HCT116 (cell line): Measurements from ENCODE around the gene FAM204A. TPM values are rescaled to one million over a fixed set of nuclear protein-coding genes. Genes with fewer than 3 reads are reported as not detected.
A peak's percentile ranks its signal among the peaks of the same experiment; 100 is the strongest.

Experiments used
- ATAC-seq: fragments of 200-7000 bp; cut with Tn5 transposase; 2 replicates; pipeline ENCODE4 v1.9.1; 2020; ENCODE audit warnings: mild to moderate bottlenecking, moderate library complexity
- BruUV-seq: library from RNA; stranded (reverse); fragments of 400-500 nt; replicated peaks from 2 replicates; lab custom pipeline; 2021; lab: Mats Ljungman, UMichigan
- CTCF ChIA-PET: fragments of 300-600 bp; sonication (Branson Sonifier 250); formaldehyde crosslinking; loops from one replicate; lab custom pipeline; 2021; ENCODE audit warnings: antibody characterized with exemption; lab: Charles Lee
- POLR2A ChIA-PET: fragments of 300-600, 350-600 bp; sonication (Branson Sonifier 250); formaldehyde crosslinking; loops from one replicate; lab custom pipeline; 2021; ENCODE audit warnings: antibody characterized with exemption; lab: Charles Lee
- RAD21 ChIA-PET, 2 experiments: fragments of 300-600 bp; sonication (Branson Sonifier 250); formaldehyde crosslinking; loops; one replicate each; lab custom pipeline; 2023; ENCODE audit warnings: low total read pairs in 2 of 2; ENCODE audit not compliant: uncharacterized antibody in 2 of 2, unreplicated experiment in 2 of 2, low non-redundant PET in 1 of 2; lab: Charles Lee
- DNase-seq: peaks from one replicate; pipeline ENCODE4 v3.0.0-alpha.2; 2010; ENCODE audit warnings: low read depth, low spot score
- H2AFZ ChIP-seq: fragments of 200-600 bp; shearing (Covaris generic), sonication (generic); 2 replicates; pipeline ENCODE4 v1.6.1; 2017; ENCODE audit warnings: low read depth, mixed run types, mixed read lengths, antibody characterized with exemption, low read length; ENCODE audit not compliant: poor library complexity, severe bottlenecking
- H3K27ac ChIP-seq: 2 replicates; pipeline ENCODE4 v1.5.1; 2012; ENCODE audit warnings: low read depth, low read length
- H3K27me3 ChIP-seq: fragments of 200-600 bp; sonication (generic); 2 replicates; pipeline ENCODE4 v1.6.1; 2016; ENCODE audit warnings: mixed run types, low read length, mixed read lengths; ENCODE audit not compliant: insufficient read depth
- H3K36me3 ChIP-seq, 2 experiments: fragments of 200-500 bp in 1 of 2; fragments of 200-600 bp in 1 of 2; sonication (Bioruptor generic) in 1 of 2; sonication (generic) in 1 of 2; 2 replicates each; pipeline versions ENCODE4 v1.5.1 to v1.6.1; 2014 to 2016; ENCODE audit warnings: low read length in 2 of 2, inconsistent platforms in 1 of 2, mixed read lengths in 1 of 2, mixed run types in 1 of 2; ENCODE audit not compliant: insufficient read depth in 2 of 2, control insufficient read depth in 1 of 2
- H3K4me1 ChIP-seq, 2 experiments: fragments of 200-600 bp in 1 of 2; sonication (generic) in 1 of 2; 2 replicates each; pipeline versions ENCODE4 v1.5.1 to v1.6.1; 2012 to 2017; ENCODE audit warnings: low read length in 2 of 2, inconsistent platforms in 1 of 2, mild to moderate bottlenecking in 1 of 2, mixed read lengths in 1 of 2, mixed run types in 1 of 2, moderate library complexity in 1 of 2; ENCODE audit not compliant: insufficient read depth in 2 of 2, control insufficient read depth in 1 of 2
- H3K4me2 ChIP-seq: fragments of 200-600 bp; sonication (generic); 2 replicates; pipeline ENCODE4 v1.6.1; 2017; ENCODE audit warnings: mixed run types, low read length, mixed read lengths
- H3K4me3 ChIP-seq, 2 experiments: fragments of 200-600 bp in 1 of 2; sonication (generic) in 1 of 2; replicated peaks in 1 of 2; 2 replicates each; pipeline ENCODE4 v1.5.1; 2011 to 2016; ENCODE audit warnings: low read length in 2 of 2, control low read depth in 1 of 2, low read depth in 1 of 2, mild to moderate bottlenecking in 1 of 2, mixed read lengths in 1 of 2, mixed run types in 1 of 2
- H3K79me2 ChIP-seq: fragments of 200-600 bp; sonication (generic); 2 replicates; pipeline ENCODE4 v1.6.1; 2017; ENCODE audit warnings: mild to moderate bottlenecking, mixed run types, low read length, moderate library complexity, mixed read lengths; ENCODE audit not compliant: insufficient read depth
- H3K9ac ChIP-seq: fragments of 200-600 bp; sonication (generic); 2 replicates; pipeline ENCODE4 v1.6.1; 2016; ENCODE audit warnings: low read length, mixed read lengths
- H3K9me2 ChIP-seq: fragments of 200-600 bp; sonication (generic), shearing (Covaris generic); 2 replicates; pipeline ENCODE4 v1.6.1; 2017; ENCODE audit warnings: mixed run types, mild to moderate bottlenecking, moderate library complexity; ENCODE audit not compliant: insufficient read depth
- H3K9me3 ChIP-seq, 2 experiments: fragments of 200-500 bp in 1 of 2; fragments of 200-600 bp in 1 of 2; sonication (Bioruptor generic) in 1 of 2; sonication (generic) in 1 of 2; 2 replicates each; pipeline ENCODE4 v1.6.1; 2014 to 2017; ENCODE audit warnings: low read length in 2 of 2, mixed read lengths in 2 of 2, inconsistent platforms in 1 of 2, low read depth in 1 of 2, mild to moderate bottlenecking in 1 of 2, mixed run types in 1 of 2, moderate library complexity in 1 of 2; ENCODE audit not compliant: control insufficient read depth in 1 of 2, insufficient read depth in 1 of 2
- H4K20me1 ChIP-seq: fragments of 200-600 bp; sonication (generic), shearing (Covaris generic); 2 replicates; pipeline ENCODE4 v1.6.1; 2017; ENCODE audit warnings: mixed run types, mild to moderate bottlenecking, moderate library complexity; ENCODE audit not compliant: insufficient read depth
- ATF3 ChIP-seq: IDR thresholded peaks from 2 replicates; pipeline ENCODE4 v1.6.1; 2012
- CTCF ChIP-seq, 3 experiments: fragments of 200-600 bp in 1 of 3; sonication (generic) in 1 of 3; IDR thresholded peaks in 2 of 3; conservative IDR thresholded peaks in 1 of 3; 2 replicates each; pipeline ENCODE4 v1.5.1; 2012 to 2017; ENCODE audit warnings: low read depth in 2 of 3, low read length in 2 of 3, antibody characterized with exemption in 1 of 3, borderline replicate concordance in 1 of 3, control low read depth in 1 of 3, mild to moderate bottlenecking in 1 of 3, mixed read lengths in 1 of 3, mixed run types in 1 of 3, moderate library complexity in 1 of 3; ENCODE audit not compliant: insufficient read depth in 1 of 3
- ELF1 ChIP-seq: IDR thresholded peaks from 2 replicates; pipeline ENCODE4 v1.6.1; 2012; ENCODE audit warnings: low read depth, borderline replicate concordance
- EZH2phosphoT487 ChIP-seq: fragments of 200-600 bp; IDR thresholded peaks from 2 replicates; pipeline ENCODE4 v1.6.1; 2018; ENCODE audit warnings: antibody characterized with exemption, borderline replicate concordance
- FOSL1 ChIP-seq: IDR thresholded peaks from 2 replicates; pipeline ENCODE4 v1.6.1; 2012; ENCODE audit warnings: low read depth
- MAX ChIP-seq: IDR thresholded peaks from 2 replicates; pipeline ENCODE4 v1.6.1; 2012
- RAD21 ChIP-seq: IDR thresholded peaks from 2 replicates; pipeline ENCODE4 v1.6.1; 2012; ENCODE audit warnings: low read depth, mild to moderate bottlenecking
- SIN3A ChIP-seq: IDR thresholded peaks from 2 replicates; pipeline ENCODE4 v1.6.1; 2012; ENCODE audit warnings: low read depth
- YY1 ChIP-seq: IDR thresholded peaks from 2 replicates; pipeline ENCODE4 v1.6.1; 2011; ENCODE audit warnings: low read length, low read depth, moderate library complexity, mild to moderate bottlenecking; ENCODE audit not compliant: insufficient replicate concordance; ENCODE audit errors: extremely low read depth
- ZNF274 ChIP-seq: fragments of 200-500 bp; sonication (Bioruptor generic); IDR thresholded peaks from 2 replicates; pipeline ENCODE4 v1.6.1; 2014; ENCODE audit warnings: mild to moderate bottlenecking, low read depth, low read length, inconsistent platforms
- intact Hi-C: fragments of 100-400 bp; cut with micrococcal nuclease; formaldehyde crosslinking; loops from 2 replicates; pipeline ENCODE4 v1.10.0; 2022
- total RNA-seq: library from RNA; stranded (reverse); gene quantifications from one replicate; pipeline ENCODE4 v1.2.1, GENCODE V29; 2021; ENCODE audit not compliant: unreplicated experiment

FAM204A gene
- total RNA-seq, 1 experiment from 2014 or later: 79.5 TPM

- no peak overlapping the region for H3K9ac ChIP-seq
- intact Hi-C loops: no loop called here
- ChIA-PET RAD21 (no interaction called here), POLR2A (no interaction called here), CTCF (no interaction called here)
- no peak overlapping the region for H3K4me2 ChIP-seq
- TF ChIP-seq EZH2phosphoT487 (no peak), RAD21 (peak; percentile 26; the same call in 1 of the 2 replicates), SIN3A (no peak), CTCF (IDR thresholded peaks at IDR 0.05 in 2 of 3, conservative IDR thresholded peaks at IDR 0.05 in 1 of 3; ENCODE audit: borderline replicate concordance in 1 of 3, insufficient read depth in 1 of 3, low read depth in 2 of 3, low read length in 2 of 3) (peak; percentile 12 to 29 (median 14); a peak in 1 of 6 replicates), ELF1 (no peak), FOSL1 (no peak), ATF3 (no peak), ZNF274 (no peak), YY1 (no peak), MAX (no peak)
- H4K20me1 ChIP-seq: no peaks in the 10 kb centered on the region
- no peaks in the 10 kb centered on the region for H3K79me2 ChIP-seq
- no peaks in the 10 kb centered on the region for H3K4me1 ChIP-seq
- H3K4me3 ChIP-seq: no peak overlapping the region
- H2AFZ ChIP-seq: no peak overlapping the region
- H3K36me3 ChIP-seq: peaks cover 2 to 5% of the 10 kb centered on the region in 2 experiments; a peak in 3 of 4 replicates
- ATAC-seq (no peak), DNase-seq (no peak)
- H3K9me2 ChIP-seq: no peaks in the 10 kb centered on the region
- no peaks in the 10 kb centered on the region for H3K9me3 ChIP-seq
- no peak overlapping the region for H3K27ac ChIP-seq
- no TSS peak for BruUV-seq
- H3K27me3 ChIP-seq: no peaks in the 10 kb centered on the region
Measured at GRCh38 chr10:118308664-118309063, 33.5 kb downstream of the FAM204A start.
